Vagina (tissue), 2 donors: ENCODE measurements around the gene SLC13A1. TPM values are rescaled to one million over a fixed set of nuclear protein-coding genes. Genes with fewer than 3 reads are reported as not detected.

ENCODE experiments used
- DNase-seq, 2 donors: peaks; one replicate each; pipeline ENCODE4 v3.0.0-alpha.2; 2017; ENCODE audit errors: extremely low spot score in 2 of 2
- H3K27ac ChIP-seq: fragments of 200-600 bp; sonication (generic); one replicate; pipeline ENCODE4 v1.5.1; 2019
- H3K27me3 ChIP-seq: fragments of 200-600 bp; sonication (generic); one replicate; pipeline ENCODE4 v1.5.1; 2019
- H3K36me3 ChIP-seq, 2 donors: fragments of 200-600 bp; sonication (generic); one replicate each; pipeline ENCODE4 v1.5.1; 2017 to 2019
- H3K4me1 ChIP-seq: fragments of 200-600 bp; sonication (generic); one replicate; pipeline ENCODE4 v1.5.1; 2019
- H3K4me3 ChIP-seq, 2 donors: fragments of 200-600 bp; sonication (generic); 1 replicate in 1 of 2; 2 replicates in 1 of 2; pipeline ENCODE4 v1.5.1; 2016 to 2019
- H3K9me3 ChIP-seq: fragments of 200-600 bp; sonication (generic); one replicate; pipeline ENCODE4 v1.5.1; 2019
- POLR2A ChIP-seq, 2 donors: fragments of 450-650 bp; IDR thresholded peaks; one replicate each; pipeline ENCODE4 v1.6.1; 2017; ENCODE audit warnings: antibody characterized with exemption in 2 of 2, mild to moderate bottlenecking in 2 of 2, moderate library complexity in 2 of 2
- POLR2AphosphoS5 ChIP-seq, 2 donors: sonication (generic); formaldehyde crosslinking; IDR thresholded peaks; one replicate each; pipeline ENCODE4 v1.9.0; 2017; ENCODE audit warnings: antibody characterized with exemption in 2 of 2, mild to moderate bottlenecking in 2 of 2, low read depth in 1 of 2; ENCODE audit not compliant: insufficient read depth in 1 of 2
- intact Hi-C: fragments of 100-400 bp; cut with DNase I; formaldehyde crosslinking; loops from one replicate; pipeline ENCODE4 v1.15.1; 2023
- total RNA-seq: library from RNA; depleted of rRNA; stranded (reverse); fragments of >200 nt; gene quantifications from one replicate; pipeline ENCODE4 v1.2.3, GENCODE V29; 2016
- TF ChIP-seq, protein P1 (sequence below), 3 experiments: fragments of 450-650 bp in 2 of 3; fragments of 200-600 bp in 1 of 3; sonication (generic) in 1 of 3; IDR thresholded peaks; one replicate each; pipeline ENCODE4 v1.5.1; 2017 to 2019; ENCODE audit warnings: antibody characterized with exemption in 3 of 3, mild to moderate bottlenecking in 2 of 3, moderate library complexity in 2 of 3

The SLC13A1 gene
- total RNA-seq, 1 donor from 2014 or later: not detected

DNA sequence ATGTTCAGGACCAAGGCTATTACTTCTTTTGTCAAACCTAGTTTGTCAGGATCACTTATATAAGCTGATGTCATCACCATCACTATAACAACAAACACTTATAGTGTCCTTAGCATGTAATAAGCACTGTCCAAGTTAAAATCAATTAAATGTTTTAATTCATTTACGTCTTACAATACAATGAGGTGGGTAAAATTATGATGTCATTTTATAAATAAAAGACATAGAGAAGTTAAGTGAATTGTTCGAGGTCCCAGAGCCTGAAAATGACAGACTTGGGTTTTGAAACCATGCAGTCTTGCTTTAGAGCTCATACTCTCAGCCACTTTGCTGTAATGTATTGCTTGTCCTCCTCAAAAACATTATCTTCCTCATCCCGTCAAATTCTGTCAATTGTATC lies 48.3 kb downstream of the SLC13A1 start:
- TF ChIP-seq POLR2AphosphoS5 (IDR thresholded peaks at IDR 0.05; ENCODE audit: insufficient read depth in 1 of 2, low read depth in 1 of 2): no peak
- H3K4me3 ChIP-seq: no peak overlapping the region

DNA sequence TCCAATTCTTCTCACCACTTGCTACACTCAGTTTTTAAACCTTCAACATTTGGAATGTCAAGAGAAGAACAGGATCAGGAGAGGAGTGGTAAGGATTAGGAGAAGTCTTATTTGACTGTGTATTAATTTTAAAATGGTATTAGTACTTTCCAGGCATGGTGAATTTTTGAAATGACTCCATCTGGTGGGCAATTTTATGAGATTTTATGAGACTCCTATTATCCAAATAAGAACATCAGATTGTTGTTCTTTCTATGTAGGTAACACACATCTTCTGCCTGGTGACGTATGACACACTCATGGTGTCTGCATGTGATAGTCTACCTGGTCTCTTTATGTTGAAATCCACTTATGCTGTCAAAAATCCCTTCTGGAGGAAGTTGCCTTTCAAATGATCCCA lies 51.0 kb downstream of the SLC13A1 start:
- Histone ChIP-seq H3K36me3 (no peaks in the 10 kb centered on the region), H3K9me3 (no peaks in the 10 kb centered on the region), H3K27ac (no peak overlapping the region), H3K4me1 (no peaks in the 10 kb centered on the region), H3K27me3 (no peaks in the 10 kb centered on the region), H3K4me3 (no peak overlapping the region)
- no peak for DNase-seq
- intact Hi-C loops: no loop called here
- TF ChIP-seq, protein P1, sequence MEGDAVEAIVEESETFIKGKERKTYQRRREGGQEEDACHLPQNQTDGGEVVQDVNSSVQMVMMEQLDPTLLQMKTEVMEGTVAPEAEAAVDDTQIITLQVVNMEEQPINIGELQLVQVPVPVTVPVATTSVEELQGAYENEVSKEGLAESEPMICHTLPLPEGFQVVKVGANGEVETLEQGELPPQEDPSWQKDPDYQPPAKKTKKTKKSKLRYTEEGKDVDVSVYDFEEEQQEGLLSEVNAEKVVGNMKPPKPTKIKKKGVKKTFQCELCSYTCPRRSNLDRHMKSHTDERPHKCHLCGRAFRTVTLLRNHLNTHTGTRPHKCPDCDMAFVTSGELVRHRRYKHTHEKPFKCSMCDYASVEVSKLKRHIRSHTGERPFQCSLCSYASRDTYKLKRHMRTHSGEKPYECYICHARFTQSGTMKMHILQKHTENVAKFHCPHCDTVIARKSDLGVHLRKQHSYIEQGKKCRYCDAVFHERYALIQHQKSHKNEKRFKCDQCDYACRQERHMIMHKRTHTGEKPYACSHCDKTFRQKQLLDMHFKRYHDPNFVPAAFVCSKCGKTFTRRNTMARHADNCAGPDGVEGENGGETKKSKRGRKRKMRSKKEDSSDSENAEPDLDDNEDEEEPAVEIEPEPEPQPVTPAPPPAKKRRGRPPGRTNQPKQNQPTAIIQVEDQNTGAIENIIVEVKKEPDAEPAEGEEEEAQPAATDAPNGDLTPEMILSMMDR (IDR thresholded peaks at IDR 0.05): no peak
- TF ChIP-seq POLR2A (IDR thresholded peaks at IDR 0.05) (no peak), POLR2AphosphoS5 (IDR thresholded peaks at IDR 0.05; ENCODE audit: insufficient read depth in 1 of 2, low read depth in 1 of 2) (no peak)

More for the DNA sequence above, 48.3 kb downstream of the SLC13A1 start:
- Histone ChIP-seq H3K36me3 (no peaks in the 10 kb centered on the region), H3K27me3 (no peaks in the 10 kb centered on the region), H3K4me1 (no peaks in the 10 kb centered on the region), H3K9me3 (no peaks in the 10 kb centered on the region), H3K27ac (no peak overlapping the region)
- DNase-seq: no peak
- intact Hi-C loops: no loop called here

DNA sequence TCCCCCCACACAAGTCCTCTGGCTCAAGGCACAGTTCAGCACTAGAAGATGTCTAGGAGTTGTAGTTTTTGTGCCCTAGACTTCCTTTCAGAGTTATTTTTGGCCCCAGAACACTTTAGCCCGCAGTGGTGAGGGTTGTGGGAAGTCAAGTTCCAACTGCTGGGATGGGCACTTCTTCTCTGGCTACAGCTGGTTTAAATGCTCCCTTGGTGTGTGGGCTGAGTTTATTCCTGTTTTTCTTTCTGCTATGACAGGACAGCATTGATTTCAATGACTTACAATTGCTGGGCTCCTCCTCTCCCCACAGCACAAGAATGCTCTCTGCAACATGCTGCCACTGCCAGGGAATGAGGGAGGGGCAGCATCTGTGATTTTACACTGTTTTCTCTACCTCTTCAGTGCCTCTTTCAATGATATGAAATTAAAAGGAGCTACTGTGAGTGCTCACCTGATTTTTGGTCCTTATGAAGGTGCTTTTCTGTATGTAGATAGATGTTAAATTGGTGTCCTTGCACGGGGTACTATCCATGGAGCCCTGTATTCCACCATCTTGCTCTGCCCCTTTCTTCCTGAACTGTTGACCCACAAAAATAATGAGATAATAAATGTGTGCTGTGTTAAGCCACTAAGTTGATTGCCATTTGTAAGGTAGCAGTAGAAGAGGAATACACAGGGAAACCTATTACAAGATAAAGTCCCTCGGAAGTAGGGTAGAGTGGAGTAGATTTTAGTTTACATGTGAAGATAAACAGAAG lies 56.3 kb downstream of the SLC13A1 start:
- no peak for DNase-seq
- intact Hi-C loops: no loop called here
- Histone ChIP-seq H3K4me1 (no peaks in the 10 kb centered on the region), H3K27me3 (no peaks in the 10 kb centered on the region), H3K9me3 (no peaks in the 10 kb centered on the region), H3K4me3 (no peak overlapping the region), H3K36me3 (no peaks in the 10 kb centered on the region), H3K27ac (no peak overlapping the region)
- no peak for TF ChIP-seq POLR2A (IDR thresholded peaks at IDR 0.05)
- TF ChIP-seq, protein P1 (IDR thresholded peaks at IDR 0.05): no peak
- TF ChIP-seq POLR2AphosphoS5 (IDR thresholded peaks at IDR 0.05; ENCODE audit: insufficient read depth in 1 of 2, low read depth in 1 of 2): no peak

DNA sequence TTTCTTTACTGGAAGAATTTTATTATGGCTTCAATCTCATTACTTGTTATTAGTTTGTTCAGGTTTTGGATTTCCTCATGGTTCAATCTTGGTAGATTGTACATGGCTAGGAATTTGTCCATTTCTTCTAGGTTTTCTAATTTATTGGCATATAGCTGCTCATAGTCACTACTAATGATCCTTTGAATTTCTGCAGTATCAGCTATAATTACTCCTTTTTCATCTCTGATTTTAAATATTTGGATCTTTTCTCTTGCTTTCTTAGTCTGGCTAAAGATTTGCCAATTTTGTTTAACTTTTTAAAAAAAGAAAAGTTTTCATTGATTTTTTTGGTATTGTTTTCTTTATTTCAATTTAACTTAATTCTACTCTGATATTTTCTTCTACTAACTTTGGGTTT lies 59.2 kb downstream of the SLC13A1 start:
- no peak overlapping the region for H3K4me3 ChIP-seq
- H3K36me3 ChIP-seq: no peaks in the 10 kb centered on the region
- no peaks in the 10 kb centered on the region for H3K4me1 ChIP-seq
- H3K27ac ChIP-seq: no peak overlapping the region
- H3K27me3 ChIP-seq: no peaks in the 10 kb centered on the region
- TF ChIP-seq POLR2A (IDR thresholded peaks at IDR 0.05) (no peak), POLR2AphosphoS5 (IDR thresholded peaks at IDR 0.05; ENCODE audit: insufficient read depth in 1 of 2, low read depth in 1 of 2) (no peak)
- TF ChIP-seq, protein P1 (IDR thresholded peaks at IDR 0.05): no peak
- no peaks in the 10 kb centered on the region for H3K9me3 ChIP-seq
- DNase-seq: no peak
- intact Hi-C loops: no loop called here

DNA sequence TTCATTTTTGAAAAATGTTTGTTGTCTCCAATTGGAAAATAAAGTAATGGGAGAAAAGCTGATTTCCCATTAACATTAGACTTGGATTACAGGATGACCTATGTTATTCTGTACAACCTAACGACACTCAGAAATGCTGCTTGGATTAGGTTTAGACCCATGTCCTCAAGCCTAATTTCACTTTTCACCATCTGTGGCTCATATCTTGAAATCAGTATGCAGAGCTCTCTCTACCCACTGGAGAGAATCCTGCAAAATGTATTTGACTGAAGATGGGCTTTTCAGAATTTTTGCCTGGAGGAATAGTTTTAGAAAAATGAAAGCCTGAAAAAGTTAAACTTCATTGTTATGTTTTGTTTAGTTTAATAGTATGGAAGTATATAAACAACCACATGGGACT lies 63.8 kb downstream of the SLC13A1 start:
- Histone ChIP-seq H3K4me1 (no peaks in the 10 kb centered on the region), H3K4me3 (no peak overlapping the region), H3K27ac (no peak overlapping the region), H3K36me3 (no peaks in the 10 kb centered on the region), H3K27me3 (no peaks in the 10 kb centered on the region), H3K9me3 (no peaks in the 10 kb centered on the region)
- TF ChIP-seq, protein P1 (IDR thresholded peaks at IDR 0.05): no peak
- TF ChIP-seq POLR2AphosphoS5 (IDR thresholded peaks at IDR 0.05; ENCODE audit: insufficient read depth in 1 of 2, low read depth in 1 of 2) (no peak), POLR2A (IDR thresholded peaks at IDR 0.05) (no peak)
- no peak for DNase-seq
- intact Hi-C loops: loop anchor here (2.0 kb wide), 1 partner anchor 37 kb away; no protein-coding TSS in a partner anchor
